Ascending aorta (tissue), 2 donors: ENCODE measurements around the gene SOX30. TPM values are rescaled to one million over a fixed set of nuclear protein-coding genes. Genes with fewer than 3 reads are reported as not detected.
"Not testable (repeated sequence)": the region's sequence is repeated elsewhere in the genome, so short reads cannot be mapped to it uniquely, and the experiment has no call there.

ENCODE experiments used
- DNase-seq, 2 donors: peaks; one replicate each; pipeline ENCODE4 v3.0.0-alpha.2; 2019; ENCODE audit warnings: low spot score in 2 of 2
- H3K27ac ChIP-seq, 2 donors: fragments of 200-600 bp; sonication (generic); one replicate each; pipeline ENCODE4 v1.5.1; 2016 to 2017; ENCODE audit warnings: mild to moderate bottlenecking in 1 of 2
- H3K27me3 ChIP-seq: fragments of 200-600 bp; sonication (generic); one replicate; pipeline ENCODE4 v1.5.1; 2017
- H3K36me3 ChIP-seq, 2 donors: fragments of 200-600 bp; sonication (generic); one replicate each; pipeline ENCODE4 v1.5.1; 2016
- H3K4me1 ChIP-seq, 2 donors: fragments of 200-600 bp; sonication (generic); one replicate each; pipeline ENCODE4 v1.5.1; 2016 to 2017; ENCODE audit warnings: mild to moderate bottlenecking in 1 of 2
- H3K4me3 ChIP-seq, 2 donors: fragments of 200-600 bp; sonication (generic); one replicate each; pipeline ENCODE4 v1.5.1; 2016 to 2017; ENCODE audit warnings: mild to moderate bottlenecking in 1 of 2
- H3K9me3 ChIP-seq, 2 donors: fragments of 200-600 bp; sonication (generic); one replicate each; pipeline ENCODE4 v1.5.1; 2016
- intact Hi-C: fragments of 100-400 bp; cut with DNase I; formaldehyde crosslinking; loops from one replicate; pipeline ENCODE4 v1.15.1; 2023
- total RNA-seq: library from RNA; depleted of rRNA; stranded (reverse); fragments of >200 nt; gene quantifications from one replicate; pipeline ENCODE4 v1.1.0, GENCODE V29; 2016
- TF ChIP-seq, protein P1 (sequence below), 3 experiments: fragments of 200-600 bp in 2 of 3; fragments of 450-650 bp in 1 of 3; sonication (generic) in 2 of 3; IDR thresholded peaks; one replicate each; pipeline ENCODE4 v1.5.1; 2016 to 2019; ENCODE audit warnings: antibody characterized with exemption in 3 of 3, mild to moderate bottlenecking in 1 of 3, moderate library complexity in 1 of 3

The SOX30 gene
- not detected for total RNA-seq

DNA sequence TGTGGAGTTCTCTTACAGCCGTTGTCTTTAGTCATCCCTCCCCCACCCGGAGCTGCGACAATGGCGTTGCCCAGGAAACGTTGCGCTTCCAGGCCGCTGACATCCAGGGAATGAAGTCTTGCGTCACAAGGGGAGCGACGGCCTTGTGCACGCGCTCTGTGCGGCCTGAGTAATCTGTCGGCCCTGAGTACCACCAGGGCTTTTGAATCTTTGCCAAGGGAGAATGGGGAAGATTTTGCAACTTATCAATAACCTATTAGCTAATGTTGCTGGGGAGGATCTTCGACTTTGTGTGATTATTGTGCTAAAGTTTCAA, at the start of gene SOX30:
TSS of gene SOX30 (minus strand) at position 62 of the 316 bp plus-strand sequence. CDS start 360 bp downstream, outside the sequence.
- no peaks in the 10 kb centered on the region for H3K27me3 ChIP-seq
- H3K9me3 ChIP-seq = peaks cover 0 to 10% of the 10 kb centered on the region in 2 donors
- intact Hi-C loops = no loop called here
- TF ChIP-seq, protein P1, sequence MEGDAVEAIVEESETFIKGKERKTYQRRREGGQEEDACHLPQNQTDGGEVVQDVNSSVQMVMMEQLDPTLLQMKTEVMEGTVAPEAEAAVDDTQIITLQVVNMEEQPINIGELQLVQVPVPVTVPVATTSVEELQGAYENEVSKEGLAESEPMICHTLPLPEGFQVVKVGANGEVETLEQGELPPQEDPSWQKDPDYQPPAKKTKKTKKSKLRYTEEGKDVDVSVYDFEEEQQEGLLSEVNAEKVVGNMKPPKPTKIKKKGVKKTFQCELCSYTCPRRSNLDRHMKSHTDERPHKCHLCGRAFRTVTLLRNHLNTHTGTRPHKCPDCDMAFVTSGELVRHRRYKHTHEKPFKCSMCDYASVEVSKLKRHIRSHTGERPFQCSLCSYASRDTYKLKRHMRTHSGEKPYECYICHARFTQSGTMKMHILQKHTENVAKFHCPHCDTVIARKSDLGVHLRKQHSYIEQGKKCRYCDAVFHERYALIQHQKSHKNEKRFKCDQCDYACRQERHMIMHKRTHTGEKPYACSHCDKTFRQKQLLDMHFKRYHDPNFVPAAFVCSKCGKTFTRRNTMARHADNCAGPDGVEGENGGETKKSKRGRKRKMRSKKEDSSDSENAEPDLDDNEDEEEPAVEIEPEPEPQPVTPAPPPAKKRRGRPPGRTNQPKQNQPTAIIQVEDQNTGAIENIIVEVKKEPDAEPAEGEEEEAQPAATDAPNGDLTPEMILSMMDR (IDR thresholded peaks at IDR 0.05) = no peak
- no peak for DNase-seq
- H3K4me1 ChIP-seq = no peaks in the 10 kb centered on the region
- no peaks in the 10 kb centered on the region for H3K36me3 ChIP-seq
- H3K27ac ChIP-seq = no peak within 1 kb of the TSS
- peak within 1 kb of the TSS; percentile 53 to 59 for H3K4me3 ChIP-seq

DNA sequence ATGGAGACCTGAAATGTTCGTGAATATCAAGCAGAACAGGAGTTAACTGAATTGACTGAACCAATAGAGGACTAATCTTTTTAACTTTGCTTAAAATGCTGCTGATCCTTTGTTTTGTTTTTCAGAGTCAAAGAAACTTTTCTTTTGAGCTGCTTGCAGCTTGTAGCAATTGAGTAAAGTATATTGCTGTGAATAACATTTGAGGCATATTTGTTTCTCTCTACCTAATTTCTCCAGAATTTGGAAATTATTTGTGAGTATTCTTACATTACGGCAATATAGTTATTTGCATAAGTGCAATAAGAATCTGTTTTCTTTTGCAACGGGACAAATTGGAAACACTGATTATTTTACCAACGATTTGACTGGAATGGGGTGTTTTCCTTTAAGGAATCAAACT, 46.4 kb upstream of the SOX30 start:
- H3K9me3 ChIP-seq, H3K27ac ChIP-seq, H3K4me3 ChIP-seq, DNase-seq, H3K36me3 ChIP-seq, intact Hi-C loops, H3K4me1 ChIP-seq, H3K27me3 ChIP-seq: not testable (repeated sequence)

DNA sequence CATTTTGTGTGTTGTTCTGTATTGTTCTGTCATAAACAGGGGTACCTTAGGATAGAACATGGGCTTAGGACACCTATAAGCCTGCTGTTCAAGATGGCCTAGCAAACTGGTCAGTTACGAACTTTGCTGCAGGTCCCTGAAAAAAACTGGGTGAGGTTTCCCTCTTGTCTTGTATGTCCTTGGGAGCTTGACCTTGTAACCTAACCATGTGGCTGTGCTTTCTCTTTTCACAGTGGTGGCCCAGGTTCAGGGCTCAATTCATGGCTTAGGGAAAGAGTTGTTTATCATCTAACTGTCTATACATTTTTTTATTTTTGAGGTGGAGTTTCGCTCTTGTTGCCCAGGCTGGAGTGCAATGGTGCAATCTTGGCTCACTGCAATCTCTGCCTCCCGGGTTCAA, 43.9 kb upstream of the SOX30 start:
- H3K4me1 ChIP-seq, H3K4me3 ChIP-seq, intact Hi-C loops, H3K27ac ChIP-seq, H3K9me3 ChIP-seq, H3K27me3 ChIP-seq, H3K36me3 ChIP-seq, DNase-seq: not testable (repeated sequence)

DNA sequence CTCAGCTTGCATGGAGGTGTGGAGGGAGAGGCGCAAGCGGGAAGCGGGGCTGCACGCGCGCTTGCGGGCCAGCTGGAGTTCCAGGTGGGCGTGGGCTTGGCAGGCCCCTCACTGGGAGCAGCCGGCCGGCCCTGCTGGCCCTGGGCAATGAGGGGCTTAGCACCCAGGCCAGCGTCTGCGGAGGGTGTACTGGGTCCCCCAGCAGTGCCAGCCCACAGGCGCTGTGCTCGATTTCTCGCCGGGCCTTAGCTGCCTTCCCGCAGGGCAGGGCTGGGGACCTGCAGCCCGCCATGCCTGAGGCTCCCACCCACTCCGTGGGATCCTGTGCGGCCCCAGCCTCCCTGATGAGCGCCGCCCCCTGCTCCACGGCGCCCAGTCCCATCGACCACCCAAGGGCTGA, 41.6 kb upstream of the SOX30 start:
- DNase-seq, H3K4me3 ChIP-seq, intact Hi-C loops: not testable (repeated sequence)

DNA sequence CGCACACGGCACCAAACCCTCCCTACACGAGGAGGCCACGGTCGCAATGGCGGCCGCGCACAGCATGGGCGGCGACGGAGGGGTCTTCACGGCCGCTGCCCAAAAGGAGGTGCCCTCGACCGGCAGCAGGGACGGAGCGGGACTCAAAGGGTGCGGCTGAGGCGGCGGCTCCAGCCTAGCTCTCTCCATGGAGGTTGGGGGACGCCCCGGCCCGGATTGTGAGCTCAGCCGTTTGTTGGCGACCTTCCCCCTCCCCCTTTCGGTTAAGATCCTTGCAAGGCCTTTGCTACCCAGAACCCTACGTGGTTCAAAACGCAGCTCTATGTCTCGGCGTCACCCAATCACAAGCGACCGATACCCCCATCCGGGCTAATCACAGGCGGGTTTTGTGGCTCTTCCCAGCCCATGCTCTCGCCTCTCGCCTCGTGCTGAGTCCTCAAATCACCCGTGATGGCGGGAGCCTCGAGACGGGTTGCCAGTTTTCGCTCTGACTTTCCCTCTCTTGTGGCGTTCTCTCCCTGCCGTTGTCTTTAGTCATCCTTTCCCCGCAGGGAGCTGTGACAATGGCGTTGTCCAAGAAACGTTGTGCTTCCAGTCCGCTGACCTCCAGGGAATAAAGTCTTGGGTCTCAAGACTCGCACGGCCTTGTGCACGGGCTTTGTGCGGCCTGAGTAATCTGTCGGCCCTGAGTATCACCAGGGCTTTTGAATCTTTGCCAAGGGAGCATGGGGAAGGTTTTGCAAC, 38.6 kb upstream of the SOX30 start:
- DNase-seq = no peak
- intact Hi-C loops = no loop called here
- no peak overlapping the region for H3K27ac ChIP-seq
- H3K9me3 ChIP-seq = no peaks in the 10 kb centered on the region
- H3K4me1 ChIP-seq = no peaks in the 10 kb centered on the region
- TF ChIP-seq, protein P1 (IDR thresholded peaks at IDR 0.05) = no peak
- H3K27me3 ChIP-seq = no peaks in the 10 kb centered on the region
- H3K36me3 ChIP-seq = no peaks in the 10 kb centered on the region
- peak overlapping the region in 1 of 2 donors; percentile 42 for H3K4me3 ChIP-seq

More for the DNA sequence above, 41.6 kb upstream of the SOX30 start:
- H3K27me3 ChIP-seq, H3K9me3 ChIP-seq, H3K27ac ChIP-seq, H3K36me3 ChIP-seq, H3K4me1 ChIP-seq: not testable (repeated sequence)

DNA sequence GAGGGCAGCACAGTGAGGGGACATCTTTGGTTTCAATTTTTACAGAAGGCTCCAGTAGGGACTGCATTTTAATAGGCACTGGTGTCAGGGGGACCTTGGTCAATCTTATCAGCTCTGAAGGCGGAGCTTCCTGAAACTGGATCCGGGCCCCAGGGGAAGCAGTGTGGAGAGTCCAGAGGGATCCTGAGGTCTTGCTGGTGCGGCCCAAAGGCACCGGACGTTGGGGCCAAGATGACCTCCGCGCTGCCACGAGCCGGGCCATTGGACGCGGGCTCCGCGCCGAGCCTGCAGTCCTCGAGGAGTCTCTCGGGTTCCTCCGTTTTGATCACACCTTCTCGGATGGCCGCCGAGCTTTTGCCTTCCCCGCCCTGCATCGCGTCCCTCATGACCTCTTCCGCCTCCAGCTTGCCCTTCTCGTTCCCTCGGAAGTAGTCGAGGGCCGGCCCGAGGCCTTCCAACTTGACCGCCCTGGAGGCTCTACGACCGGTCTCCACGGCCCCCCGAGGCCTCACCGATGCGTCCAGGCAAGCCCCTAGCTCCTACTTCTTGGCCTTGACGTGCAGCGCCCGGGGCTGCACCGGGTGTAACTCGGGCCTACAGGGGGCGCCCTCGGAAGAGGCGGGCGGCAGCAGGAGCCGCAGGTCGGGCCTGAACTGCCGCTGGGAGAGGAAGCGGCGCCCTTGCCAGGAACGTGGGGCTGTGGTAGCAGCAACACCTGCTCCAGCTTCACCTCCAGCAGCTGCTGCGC, 37.9 kb upstream of the SOX30 start:
- intact Hi-C loops = no loop called here
- no peak overlapping the region for H3K27ac ChIP-seq
- H3K4me1 ChIP-seq = no peaks in the 10 kb centered on the region
- peak overlapping the region in 1 of 2 donors; percentile 42 for H3K4me3 ChIP-seq
- H3K9me3 ChIP-seq = no peaks in the 10 kb centered on the region
- TF ChIP-seq, protein P1 (IDR thresholded peaks at IDR 0.05) = peak in 1 of 3 experiments; percentile 26
- DNase-seq = no peak
- no peaks in the 10 kb centered on the region for H3K27me3 ChIP-seq
- no peaks in the 10 kb centered on the region for H3K36me3 ChIP-seq

DNA sequence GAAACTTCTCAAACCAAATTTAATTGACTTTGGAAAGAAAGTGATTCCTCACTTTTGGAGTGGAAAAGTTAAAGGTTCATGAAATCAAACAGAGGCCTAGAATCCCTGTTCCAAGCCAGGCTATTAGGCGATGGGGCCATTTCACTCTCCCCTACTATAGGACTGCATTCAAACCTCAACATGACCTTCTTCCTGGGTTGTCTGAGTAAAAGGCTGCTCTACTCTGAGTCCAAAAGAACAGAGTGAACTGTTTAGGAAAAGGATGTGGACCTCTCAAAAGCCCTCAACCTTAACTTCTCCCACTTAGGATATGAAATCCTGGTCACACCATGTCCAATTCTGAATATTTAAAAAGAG, 34.9 kb upstream of the SOX30 start:
- no peak overlapping the region for H3K4me3 ChIP-seq
- no peaks in the 10 kb centered on the region for H3K9me3 ChIP-seq
- no peak overlapping the region for H3K27ac ChIP-seq
- TF ChIP-seq, protein P1 (IDR thresholded peaks at IDR 0.05) = no peak
- intact Hi-C loops = no loop called here
- no peaks in the 10 kb centered on the region for H3K4me1 ChIP-seq
- H3K36me3 ChIP-seq = no peaks in the 10 kb centered on the region
- DNase-seq = no peak
- no peaks in the 10 kb centered on the region for H3K27me3 ChIP-seq

DNA sequence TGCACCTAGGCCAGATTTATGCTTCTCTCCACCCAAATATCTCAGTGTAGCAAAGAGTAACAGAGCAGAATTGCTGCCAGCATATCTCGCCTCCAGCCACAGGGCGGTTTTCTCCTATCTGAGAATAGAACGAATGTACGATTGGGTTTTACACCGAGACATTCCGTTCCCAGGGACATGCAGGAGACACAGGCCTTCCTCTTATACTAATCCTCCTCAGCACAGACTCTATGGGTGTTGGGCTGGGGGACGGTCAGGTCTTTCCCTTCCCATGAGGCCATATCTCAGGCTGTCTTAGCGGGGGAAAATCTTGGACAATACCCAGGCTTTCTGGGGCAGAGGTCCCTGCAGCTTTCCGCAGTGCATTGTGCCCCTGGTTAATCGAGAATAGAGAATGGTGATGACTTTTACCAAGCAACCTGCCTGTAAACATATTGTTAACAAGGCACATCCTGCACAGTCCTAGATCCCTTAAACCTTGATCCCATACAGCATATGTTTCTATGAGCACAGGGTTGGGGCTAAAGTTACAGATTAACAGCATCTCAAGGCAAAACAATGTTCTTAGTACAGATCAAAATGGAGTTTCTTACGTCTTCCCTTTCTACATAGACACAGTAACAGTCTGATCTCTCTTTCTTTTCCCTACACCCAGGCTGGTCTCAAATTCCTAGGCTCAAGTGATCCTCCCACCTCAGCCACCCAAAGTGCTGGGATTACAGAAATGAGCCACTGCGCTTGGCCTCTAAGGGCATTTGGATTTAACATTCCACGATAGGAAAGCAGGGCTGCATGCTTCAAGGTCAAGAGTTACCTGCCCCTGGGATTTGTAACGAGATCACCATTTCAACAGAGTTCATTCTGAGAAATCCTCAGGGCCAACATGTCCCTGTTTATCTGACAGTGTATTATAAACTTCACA, 34.3 kb upstream of the SOX30 start:
- H3K9me3 ChIP-seq, H3K4me1 ChIP-seq, H3K27me3 ChIP-seq, intact Hi-C loops, H3K27ac ChIP-seq, H3K4me3 ChIP-seq, DNase-seq, H3K36me3 ChIP-seq: not testable (repeated sequence)
